ENCODE measurements around the gene PAQR5.
"Not testable (repeated sequence)": the region's sequence is repeated elsewhere in the genome, so short reads cannot be mapped to it uniquely, and the experiment has no call there.

PAQR5 gene

DNA sequence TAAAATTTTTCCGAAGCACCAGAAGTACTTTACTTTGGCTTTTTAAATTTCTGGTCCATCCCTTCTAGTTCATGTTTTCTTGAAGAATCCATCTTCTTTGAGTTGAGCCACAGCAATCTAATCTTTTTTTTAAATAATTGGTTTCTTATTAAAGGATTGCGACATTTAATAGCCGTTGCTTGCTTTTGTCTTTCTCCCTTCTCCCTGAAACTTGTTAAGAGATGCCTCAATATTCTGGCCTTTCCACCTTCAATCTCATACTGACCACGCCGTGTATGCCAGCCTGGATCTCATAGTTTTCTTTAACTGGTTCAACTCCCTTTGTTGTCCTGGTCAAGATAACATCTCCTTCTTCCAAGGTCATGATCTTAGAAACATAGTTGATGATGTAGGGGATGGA lies 135.5 kb downstream of the PAQR5 start:
- DNase-seq: no peak

DNA sequence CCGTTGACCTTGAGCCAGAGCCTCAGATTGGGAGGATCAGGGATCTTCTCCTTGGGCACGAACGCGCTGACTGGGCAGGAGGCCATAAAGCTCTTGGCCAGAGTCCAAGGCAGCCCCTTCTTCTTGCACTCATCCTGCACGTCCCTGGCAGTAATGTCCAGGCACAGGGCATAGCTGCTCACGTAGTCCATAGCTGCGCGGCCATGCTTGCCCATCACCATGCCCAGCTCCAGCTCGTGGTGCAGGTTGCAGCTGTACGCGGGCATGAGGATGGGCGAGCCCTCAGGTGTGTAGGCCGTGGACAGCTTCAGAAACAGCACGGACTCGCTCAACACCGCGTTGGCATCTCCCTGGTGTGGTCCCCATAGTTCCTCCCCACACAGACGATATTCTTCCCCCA lies 136.0 kb downstream of the PAQR5 start:
- DNase-seq: no peak

DNA sequence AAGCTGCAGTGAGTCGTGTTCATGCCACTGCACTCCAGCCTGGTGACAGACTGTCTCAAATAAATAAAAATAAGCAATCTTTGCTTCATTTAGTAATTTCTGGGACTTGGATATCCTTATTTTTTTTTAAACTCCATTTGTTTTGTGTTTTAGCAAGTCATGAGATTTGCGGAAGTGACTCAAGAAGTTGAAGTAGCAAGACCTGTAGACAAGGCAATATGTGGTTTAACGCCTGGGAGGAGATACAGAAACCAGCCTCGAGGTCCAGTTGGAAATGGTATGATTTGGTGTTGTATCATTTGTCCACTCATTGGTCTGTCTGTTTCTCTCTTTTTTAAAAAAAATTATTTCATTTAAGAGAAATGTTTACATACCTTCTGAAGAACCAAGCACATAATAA lies 137.3 kb downstream of the PAQR5 start:
- DNase-seq: no peak

DNA sequence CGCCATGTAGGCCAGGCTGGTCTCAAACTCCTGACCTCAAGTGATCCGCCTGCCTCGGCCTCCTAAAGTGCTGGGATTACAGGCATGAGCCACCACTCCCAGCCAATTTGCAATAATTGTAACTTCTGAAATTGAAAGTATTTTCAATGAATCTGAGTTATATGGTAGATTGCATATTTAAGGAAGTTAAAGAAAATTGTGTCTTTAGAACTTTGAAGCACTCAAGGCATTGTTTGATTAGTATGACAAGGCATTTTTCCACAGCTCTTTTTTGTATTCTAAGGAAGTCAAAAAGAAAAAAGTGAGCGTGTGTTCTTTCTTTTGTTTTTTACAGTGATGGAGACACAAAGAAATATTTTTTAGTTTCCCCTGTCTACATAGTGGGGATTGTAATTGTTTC lies 138.2 kb downstream of the PAQR5 start:
- no peak for DNase-seq

DNA sequence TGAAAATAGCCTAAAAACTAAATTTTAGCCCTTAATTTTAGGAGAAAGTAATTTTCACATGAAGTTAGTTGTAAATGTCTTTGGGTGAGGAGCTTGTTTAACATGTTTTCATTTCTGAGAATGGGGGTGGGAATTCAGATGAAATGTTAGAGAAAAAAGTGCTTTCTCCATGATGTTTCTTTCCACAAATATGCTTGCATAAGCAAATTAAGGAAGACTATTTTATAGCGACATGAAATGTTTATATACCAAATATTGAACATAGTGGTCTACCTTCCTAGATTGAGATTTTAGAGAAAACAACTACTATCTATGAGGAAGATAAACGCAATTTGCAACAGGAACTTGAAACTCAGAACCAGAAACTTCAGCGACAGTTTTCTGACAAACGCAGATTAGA lies 140.9 kb downstream of the PAQR5 start:
- DNase-seq: no peak

DNA sequence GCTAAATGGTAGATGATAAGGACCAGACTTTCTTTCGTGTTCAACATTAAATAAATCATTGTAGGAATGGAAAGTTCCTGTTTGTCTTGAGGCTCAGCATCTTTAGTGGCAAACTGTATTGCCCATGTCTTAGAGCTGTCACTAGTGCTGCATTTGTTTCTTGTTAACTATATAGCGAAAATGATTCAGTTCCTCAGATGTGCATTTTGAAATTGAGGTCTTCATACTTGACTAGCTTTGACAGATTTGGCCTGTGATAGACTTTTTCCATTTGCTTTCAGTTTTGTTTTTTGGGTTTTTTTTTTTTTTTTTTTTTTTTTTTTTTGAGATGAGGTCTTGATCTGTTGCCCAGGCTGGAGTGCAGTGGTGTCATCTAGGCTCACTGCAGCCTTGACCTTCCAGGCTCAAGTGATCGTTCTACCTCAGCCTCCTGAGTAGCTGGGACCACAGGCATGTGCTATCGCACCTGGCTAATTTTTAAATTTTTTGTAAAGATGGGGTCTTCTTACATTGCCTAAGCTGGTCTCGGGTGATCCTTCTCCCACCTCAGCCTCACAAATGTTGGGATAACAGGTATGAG lies 144.4 kb downstream of the PAQR5 start:
- DNase-seq: no peak

DNA sequence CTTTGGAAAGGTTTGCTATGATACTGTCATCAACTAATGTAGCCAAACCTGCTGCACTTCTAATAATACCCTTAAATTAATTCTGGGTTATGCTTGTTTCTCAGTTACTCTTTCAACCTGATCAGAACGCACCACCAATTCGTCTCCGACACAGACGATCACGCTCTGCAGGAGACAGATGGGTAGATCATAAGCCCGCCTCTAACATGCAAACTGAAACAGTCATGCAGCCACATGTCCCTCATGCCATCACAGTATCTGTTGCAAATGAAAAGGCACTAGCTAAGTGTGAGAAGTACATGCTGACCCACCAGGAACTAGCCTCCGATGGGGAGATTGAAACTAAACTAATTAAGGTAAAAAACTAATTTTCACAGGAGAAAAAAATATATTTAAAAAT lies 146.0 kb downstream of the PAQR5 start:
- no peak for DNase-seq

DNA sequence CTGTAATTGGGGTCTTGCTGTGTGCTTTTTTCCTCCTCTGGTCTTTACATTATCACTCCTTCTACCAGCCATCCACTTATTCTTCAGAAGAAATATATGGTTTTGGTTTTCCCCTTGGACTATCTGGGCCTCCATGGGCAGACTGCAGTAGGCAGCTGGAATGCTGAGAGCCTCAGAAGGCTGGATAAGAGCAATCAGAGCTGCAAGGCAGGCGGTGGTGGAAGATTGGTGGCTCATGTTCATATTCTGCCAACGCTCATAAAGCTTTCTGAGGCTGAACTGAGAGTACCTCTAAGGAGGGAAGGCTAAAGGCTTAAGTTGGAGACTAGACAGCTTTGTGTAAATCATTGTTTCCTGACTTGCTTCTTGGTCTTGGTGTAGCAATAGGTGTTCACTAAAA lies 148.2 kb downstream of the PAQR5 start:
- DNase-seq: no peak

DNA sequence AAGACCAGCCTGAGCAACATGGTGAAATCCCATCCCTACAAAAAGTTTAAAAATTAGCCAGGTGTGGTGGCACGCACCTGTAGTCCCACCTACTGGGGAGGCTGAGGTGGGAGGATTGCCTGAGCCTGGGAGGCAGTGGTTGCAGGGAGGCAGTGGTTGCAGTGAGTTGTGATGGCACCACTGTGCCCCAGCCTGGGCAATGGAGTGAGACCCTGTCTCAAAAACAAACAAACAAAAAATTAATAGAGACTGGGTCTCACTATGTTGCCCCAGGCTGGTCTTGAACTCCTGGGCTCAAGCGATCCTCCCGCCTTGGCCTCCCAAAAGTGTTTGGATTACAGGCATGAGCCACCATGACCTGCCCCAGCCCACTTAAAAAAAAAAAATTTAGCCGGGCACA lies 151.5 kb downstream of the PAQR5 start:
- not testable (repeated sequence) for DNase-seq

DNA sequence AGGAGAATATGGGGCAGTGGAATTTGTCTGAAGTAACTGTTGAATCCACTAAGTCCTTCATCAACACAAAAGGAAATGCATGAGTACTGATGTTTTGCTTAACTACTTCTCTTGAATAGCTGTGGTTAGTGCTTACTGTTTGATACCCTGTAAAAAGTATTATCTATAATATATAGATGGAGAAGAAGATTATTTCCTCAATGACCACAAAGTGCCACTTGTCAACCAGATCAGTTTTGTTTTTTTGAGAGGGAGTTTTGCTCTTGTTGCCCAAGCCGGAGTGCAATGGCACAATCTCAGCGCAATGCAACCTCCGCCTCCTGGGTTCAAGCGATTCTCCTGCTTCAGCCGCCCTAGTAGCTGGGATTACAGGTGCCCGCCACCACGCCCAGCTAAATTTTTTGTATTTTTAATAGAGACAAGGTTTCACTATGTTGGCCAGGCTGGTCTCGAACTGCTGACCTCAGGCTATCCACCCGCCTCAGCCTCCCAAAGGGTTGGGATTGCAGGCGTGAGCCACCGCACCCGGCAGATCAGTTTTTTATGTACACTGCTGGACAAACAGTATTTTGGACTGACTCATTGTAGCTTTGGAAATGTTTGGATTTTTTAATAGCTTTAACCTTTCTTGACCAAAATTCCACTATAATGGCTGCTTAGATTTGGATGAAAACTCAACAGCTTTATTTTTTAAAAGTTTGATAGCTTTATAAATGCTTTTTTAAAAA lies 152.4 kb downstream of the PAQR5 start:
- no peak for DNase-seq

DNA sequence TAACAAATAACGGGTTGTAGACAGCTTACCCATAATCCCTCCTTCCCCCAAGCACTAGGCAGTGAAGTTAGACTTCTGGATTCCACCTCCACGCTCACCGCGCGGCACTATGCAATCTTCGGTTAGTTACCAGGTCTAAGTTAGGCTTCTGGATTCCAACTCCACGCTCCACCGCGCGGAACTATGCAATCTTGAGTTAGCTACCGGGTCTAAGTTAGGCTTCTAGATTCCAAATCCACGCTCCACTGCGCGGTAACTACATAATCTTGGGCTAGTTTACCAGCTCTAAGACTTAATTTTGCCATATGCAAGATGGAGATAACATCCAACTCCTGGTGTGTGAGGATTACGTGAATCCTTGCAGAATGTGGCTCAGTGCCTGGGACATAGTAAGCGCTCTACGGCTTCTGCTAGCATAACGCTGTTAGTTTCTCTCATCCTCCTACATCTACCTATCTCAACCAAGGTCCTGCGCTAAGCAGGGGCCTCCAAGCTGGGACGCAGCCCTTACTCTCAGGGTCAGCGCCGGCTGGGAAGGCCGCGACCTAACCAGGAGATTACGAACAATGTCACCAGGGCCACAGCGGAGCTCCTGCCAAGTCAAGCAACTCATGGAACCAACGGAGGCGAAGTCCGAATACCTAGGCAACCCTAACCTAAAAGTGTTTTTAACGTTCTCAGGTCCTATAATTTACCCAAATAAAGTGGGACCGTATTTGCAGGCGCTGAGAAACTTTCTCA lies 153.4 kb downstream of the PAQR5 start:
- DNase-seq: no peak

DNA sequence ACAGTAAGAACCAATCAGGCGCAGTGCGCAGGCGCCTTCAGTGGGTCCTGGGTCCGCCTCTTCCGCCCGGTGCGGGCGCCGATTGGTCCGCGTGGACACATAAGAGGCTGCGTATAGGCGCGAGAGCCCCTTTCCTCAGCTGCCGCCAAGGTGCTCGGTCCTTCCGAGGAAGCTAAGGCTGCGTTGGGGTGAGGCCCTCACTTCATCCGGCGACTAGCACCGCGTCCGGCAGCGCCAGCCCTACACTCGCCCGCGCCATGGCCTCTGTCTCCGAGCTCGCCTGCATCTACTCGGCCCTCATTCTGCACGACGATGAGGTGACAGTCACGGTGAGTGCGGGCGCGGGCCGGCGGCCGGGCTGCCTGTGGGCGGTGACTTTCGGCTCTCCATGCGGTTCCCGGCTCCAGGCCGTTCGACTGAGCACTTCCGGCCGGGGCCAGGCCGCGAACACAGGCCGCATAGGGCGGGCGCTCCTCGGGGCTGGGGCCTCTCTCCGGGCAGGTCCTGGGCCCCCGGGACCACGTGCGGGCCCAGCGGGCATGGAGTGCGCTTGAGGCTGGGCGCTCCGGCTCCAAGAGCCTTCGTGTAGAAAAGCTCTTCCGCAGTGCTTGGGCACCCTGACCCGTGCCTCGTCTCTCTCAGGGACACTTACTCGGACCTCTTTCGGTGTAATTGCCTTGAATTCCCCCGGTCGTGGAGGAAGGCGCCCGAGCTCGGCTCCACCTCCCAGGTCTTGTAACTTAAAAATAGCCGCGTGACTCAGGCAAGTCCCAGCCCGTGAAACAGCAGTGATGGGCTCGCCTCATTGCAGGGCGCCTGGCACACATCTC lies 154.2 kb downstream of the PAQR5 start, which contains the start of gene RPLP1:
Gene RPLP1, plus strand, starts transcription at position 127 of the 830 bp plus-strand sequence. Its CDS starts 131 bp downstream, at position 258.
- DNase-seq: peak; percentile 61

DNA sequence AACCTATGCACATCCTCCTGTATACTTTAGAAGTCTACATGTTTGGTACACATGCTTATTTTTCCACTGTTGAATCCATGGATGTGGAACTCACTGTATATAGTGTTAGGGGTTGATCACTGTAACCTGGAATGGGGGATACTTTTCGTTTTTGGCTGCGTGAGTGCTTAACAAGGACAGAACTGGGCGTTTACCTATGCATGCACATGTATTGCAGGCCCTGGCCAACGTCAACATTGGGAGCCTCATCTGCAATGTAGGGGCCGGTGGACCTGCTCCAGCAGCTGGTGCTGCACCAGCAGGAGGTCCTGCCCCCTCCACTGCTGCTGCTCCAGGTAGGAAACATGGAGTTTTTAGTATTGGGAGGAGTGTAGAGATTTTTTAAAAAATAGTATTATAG lies 156.2 kb downstream of the PAQR5 start:
- no peak for DNase-seq

DNA sequence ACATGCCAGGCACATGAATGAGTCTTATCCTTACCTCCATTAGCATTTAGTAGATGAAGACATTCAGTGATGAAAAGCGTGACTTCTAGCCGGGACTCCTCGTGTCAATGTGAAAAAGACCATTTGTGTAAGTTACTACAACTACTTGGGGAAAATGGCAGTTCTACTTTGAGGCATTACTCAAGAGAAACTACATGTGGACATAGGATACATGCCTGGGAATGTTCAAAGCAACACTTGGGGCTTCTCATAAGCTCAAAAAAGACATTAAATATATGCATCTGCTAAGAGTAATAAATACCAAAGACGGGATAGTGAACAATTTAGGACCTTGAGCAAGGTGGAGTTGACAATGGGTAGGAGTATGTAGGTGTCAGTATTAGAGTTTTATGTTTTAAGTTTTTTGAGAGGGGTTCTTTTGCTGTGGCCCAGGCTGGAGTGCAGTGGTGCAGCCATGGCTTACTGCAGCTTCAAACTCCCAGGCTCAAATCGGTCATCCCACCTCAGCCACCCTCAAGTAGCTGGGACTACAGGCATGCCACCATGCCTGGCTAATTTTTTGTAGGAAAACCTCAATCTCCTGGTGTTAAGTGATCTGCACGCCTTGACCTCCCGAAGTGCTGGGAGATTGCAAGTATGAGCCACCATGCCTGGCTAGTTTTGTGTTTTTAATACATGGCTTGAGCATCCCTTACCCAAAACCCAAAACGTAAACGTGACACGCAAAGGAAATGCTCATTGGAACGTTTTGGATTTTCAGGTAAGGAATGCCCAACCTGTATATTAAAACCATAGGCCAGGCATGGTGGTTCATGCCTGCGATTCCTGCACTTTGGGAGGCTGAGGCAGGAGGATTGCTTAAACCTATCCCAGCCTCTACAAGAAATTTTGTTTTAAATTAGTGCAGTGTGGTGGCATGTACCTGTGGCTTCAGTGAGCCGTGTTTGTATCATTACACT lies 157.8 kb downstream of the PAQR5 start:
- DNase-seq: no peak

Data from NCI-H748 treated with DMSO at 0.1 percent for 48 hours (cell line).